GM12891 (cell line): ENCODE measurements around the gene ARPC5.

ENCODE experiments used
- DNase-seq: peaks from one replicate; pipeline ENCODE4 v3.0.0; 2011; ENCODE audit warnings: low spot score; ENCODE audit not compliant: insufficient read length
- FAIRE-seq: peaks from 2 replicates; lab custom pipeline; 2011; peaks lifted over from hg19 to GRCh38; lab: Jason Lieb, UNC
- PAX5 ChIP-seq: IDR thresholded peaks from 2 replicates; pipeline ENCODE4 v1.6.1; 2011; ENCODE audit warnings: low read length, moderate library complexity, mild to moderate bottlenecking; ENCODE audit not compliant: insufficient read depth, severe bottlenecking
- POLR2A ChIP-seq: IDR thresholded peaks from 2 replicates; pipeline ENCODE4 v1.6.1; 2011; ENCODE audit warnings: low read depth, low read length, control low read depth
- POLR2AphosphoS5 ChIP-seq: IDR thresholded peaks from 2 replicates; pipeline ENCODE4 v1.6.1; 2011; ENCODE audit warnings: low read depth, low read length, control low read depth
- POU2F2 ChIP-seq: IDR thresholded peaks from 2 replicates; pipeline ENCODE4 v1.6.1; 2011; ENCODE audit warnings: low read depth, mild to moderate bottlenecking, control low read depth, low read length, moderate library complexity
- SPI1 ChIP-seq: IDR thresholded peaks from 2 replicates; pipeline ENCODE4 v1.6.1; 2011; ENCODE audit warnings: low read depth, low read length, control low read depth
- TAF1 ChIP-seq: IDR thresholded peaks from 2 replicates; pipeline ENCODE4 v1.6.1; 2011; ENCODE audit warnings: low read depth, low read length, control low read depth

The ARPC5 gene

GRCh38 chr1:183648042-183648441 lies 12.5 kb upstream of the ARPC5 start:
- DNase-seq (no peak), FAIRE-seq (no peak)
- no peak for TF ChIP-seq POLR2A
- TF ChIP-seq SPI1: no peak
- no peak for TF ChIP-seq POU2F2
- TF ChIP-seq TAF1: no peak
- TF ChIP-seq POLR2AphosphoS5: no peak
- TF ChIP-seq PAX5: no peak

GRCh38 chr1:183646776-183647175 lies 11.2 kb upstream of the ARPC5 start:
- TF ChIP-seq POLR2AphosphoS5 (no peak), SPI1 (no peak), POU2F2 (no peak), PAX5 (no peak), TAF1 (no peak), POLR2A (no peak)
- peak; percentile 52 for FAIRE-seq
- DNase-seq: no peak

DNA sequence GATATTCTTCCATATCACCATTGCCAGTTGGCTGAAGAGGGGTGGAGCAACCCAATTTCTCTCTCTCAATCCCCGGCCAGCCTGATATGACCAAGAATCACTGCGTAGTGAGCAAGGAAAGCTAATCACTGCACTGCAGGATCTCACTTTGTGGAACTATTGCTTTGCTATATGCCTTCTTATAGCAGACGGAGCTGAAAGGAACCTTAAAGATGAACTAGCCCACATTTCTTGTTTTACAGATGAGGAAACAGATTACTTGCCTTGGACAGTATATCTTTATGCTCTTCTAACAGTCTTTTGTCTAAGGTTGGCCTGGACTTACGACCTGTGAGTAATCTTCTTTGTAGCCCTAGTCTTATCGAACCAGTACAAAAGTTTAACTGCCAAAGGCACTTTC lies 9.9 kb upstream of the ARPC5 start:
- DNase-seq: no peak
- no peak for TF ChIP-seq POLR2AphosphoS5
- TF ChIP-seq POLR2A: no peak
- TF ChIP-seq TAF1: no peak
- no peak for TF ChIP-seq SPI1
- TF ChIP-seq PAX5: no peak
- TF ChIP-seq POU2F2: no peak
- FAIRE-seq: no peak

- no peak for DNase-seq
- TF ChIP-seq TAF1: no peak
- no peak for TF ChIP-seq PAX5
- TF ChIP-seq POU2F2: no peak
- TF ChIP-seq POLR2A: no peak
- no peak for TF ChIP-seq POLR2AphosphoS5
- TF ChIP-seq SPI1: no peak
- no peak for FAIRE-seq
Observed at GRCh38 chr1:183642166-183642565, 6.6 kb upstream of the ARPC5 start.

DNA sequence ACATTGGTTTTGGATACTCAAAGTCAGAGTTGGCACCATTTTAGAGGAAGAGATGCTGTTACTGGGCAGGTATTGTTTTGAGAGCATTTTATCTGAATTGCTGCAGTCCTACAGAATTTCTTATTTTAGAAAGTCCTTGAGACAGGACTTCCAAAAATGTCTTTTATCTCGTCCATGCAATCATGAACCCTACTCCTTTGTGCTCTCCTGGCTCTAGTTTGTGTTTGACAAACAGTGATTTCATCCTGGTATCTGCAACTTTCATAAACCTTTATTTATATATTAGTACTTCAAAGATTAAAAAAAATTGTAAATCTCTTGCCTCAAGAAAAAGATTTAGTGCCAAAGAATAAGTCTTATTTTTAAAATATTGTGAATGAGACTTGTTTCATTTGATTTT lies 4.6 kb upstream of the ARPC5 start:
- DNase-seq (no peak), FAIRE-seq (no peak)
- no peak for TF ChIP-seq POLR2A
- TF ChIP-seq POU2F2: no peak

- FAIRE-seq: no peak
- no peak for TF ChIP-seq SPI1
- TF ChIP-seq POLR2A: no peak
- no peak for TF ChIP-seq PAX5
- TF ChIP-seq TAF1: no peak
- no peak for TF ChIP-seq POU2F2
- no peak for TF ChIP-seq POLR2AphosphoS5
Observed at GRCh38 chr1:183638649-183639387, 3.2 kb upstream of the ARPC5 start.

DNA sequence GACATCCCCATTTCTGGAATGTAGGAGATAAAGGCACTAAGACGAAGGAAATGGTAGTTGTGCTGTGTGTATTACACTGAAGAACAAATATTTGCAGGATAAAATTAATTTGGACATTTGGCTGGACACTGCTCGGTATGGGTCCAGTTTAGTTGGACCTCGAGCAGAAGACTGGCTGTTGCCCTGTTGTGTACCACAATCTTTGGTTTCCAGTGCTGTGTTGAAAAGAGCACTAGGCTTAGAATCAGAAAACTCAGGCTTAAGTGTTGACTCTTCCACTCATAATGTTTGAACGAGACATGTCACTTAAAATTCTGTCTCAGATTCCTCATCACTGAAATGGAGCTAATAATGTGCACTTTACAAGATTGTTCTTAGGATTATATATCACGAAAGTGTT lies 1.2 kb upstream of the ARPC5 start:
- no peak for FAIRE-seq
- DNase-seq: no peak
- TF ChIP-seq TAF1: no peak
- no peak for TF ChIP-seq POU2F2
- no peak for TF ChIP-seq SPI1
- no peak for TF ChIP-seq PAX5
- TF ChIP-seq POLR2AphosphoS5: no peak
- TF ChIP-seq POLR2A: no peak

More at GRCh38 chr1:183638649-183639387, 3.2 kb upstream of the ARPC5 start:
- no peak for DNase-seq

- TF ChIP-seq TAF1 (no peak), POU2F2 (no peak), SPI1 (no peak), PAX5 (no peak), POLR2A (no peak), POLR2AphosphoS5 (no peak)
- FAIRE-seq (no peak), DNase-seq (no peak)
Observed at GRCh38 chr1:183636334-183636682, 725 bp upstream of the ARPC5 start.

GRCh38 chr1:183635099-183635605 lies 431 bp downstream of the ARPC5 start:
- no peak for TF ChIP-seq POLR2AphosphoS5
- no peak for TF ChIP-seq POU2F2
- TF ChIP-seq PAX5: no peak
- TF ChIP-seq TAF1: no peak
- TF ChIP-seq POLR2A: no peak
- TF ChIP-seq SPI1: no peak
- FAIRE-seq: no peak
- DNase-seq: no peak
